GM23248 (cell line): ENCODE results near the gene TAAR5. TPM values are rescaled to one million over a fixed set of nuclear protein-coding genes. Genes with fewer than 3 reads are reported as not detected.

Source experiments
- DNase-seq: peaks from one replicate; pipeline ENCODE4 v3.0.0-alpha.2; 2015
- H2AFZ ChIP-seq: fragments of 200-600 bp; sonication (generic); 2 replicates; pipeline ENCODE4 v1.6.1; 2016; ENCODE audit warnings: antibody characterized with exemption
- H3F3A ChIP-seq: fragments of 200-600 bp; sonication (generic); 2 replicates; pipeline ENCODE4 v1.6.1; 2016; ENCODE audit warnings: mild to moderate bottlenecking, antibody characterized with exemption, mixed run types; ENCODE audit not compliant: insufficient read depth
- H3K27ac ChIP-seq: fragments of 200-600 bp; sonication (generic); 2 replicates; pipeline ENCODE4 v1.5.1; 2016; ENCODE audit warnings: mild to moderate bottlenecking
- H3K27me3 ChIP-seq: fragments of 200-600 bp; sonication (generic); replicated peaks from 2 replicates; pipeline ENCODE4 v1.6.1; 2016; ENCODE audit warnings: mild to moderate bottlenecking; ENCODE audit not compliant: insufficient read depth
- H3K36me3 ChIP-seq: fragments of 200-600 bp; sonication (generic); 2 replicates; pipeline ENCODE4 v1.6.1; 2016; ENCODE audit warnings: low read depth, mild to moderate bottlenecking
- H3K4me1 ChIP-seq: fragments of 200-600 bp; sonication (generic); 2 replicates; pipeline ENCODE4 v1.6.1; 2016; ENCODE audit warnings: mild to moderate bottlenecking; ENCODE audit not compliant: insufficient read depth
- H3K4me2 ChIP-seq: fragments of 200-600 bp; sonication (generic); one replicate; pipeline ENCODE4 v1.6.1; 2016; ENCODE audit warnings: mild to moderate bottlenecking; ENCODE audit not compliant: unreplicated experiment
- H3K4me3 ChIP-seq: fragments of 200-600 bp; sonication (generic); 2 replicates; pipeline ENCODE4 v1.5.1; 2016; ENCODE audit warnings: mild to moderate bottlenecking
- H3K79me2 ChIP-seq: fragments of 200-600 bp; sonication (generic); 2 replicates; pipeline ENCODE4 v1.6.1; 2016; ENCODE audit warnings: mild to moderate bottlenecking; ENCODE audit not compliant: insufficient read depth
- H3K9ac ChIP-seq: fragments of 200-600 bp; sonication (generic); 2 replicates; pipeline ENCODE4 v1.6.1; 2016; ENCODE audit warnings: mild to moderate bottlenecking
- H3K9me2 ChIP-seq: fragments of 200-600 bp; sonication (generic); 2 replicates; pipeline ENCODE4 v1.6.1; 2016; ENCODE audit warnings: mixed run types, mild to moderate bottlenecking, moderate library complexity; ENCODE audit not compliant: insufficient read depth
- H3K9me3 ChIP-seq: fragments of 200-600 bp; sonication (generic); one replicate; pipeline ENCODE4 v1.6.1; 2017; ENCODE audit warnings: low read depth
- H4K20me1 ChIP-seq: fragments of 200-600 bp; sonication (generic); 2 replicates; pipeline ENCODE4 v1.6.0; 2016; ENCODE audit not compliant: insufficient read depth
- EZH2 ChIP-seq: fragments of 200-600 bp; sonication (generic); IDR thresholded peaks from 2 replicates; pipeline ENCODE4 v1.6.1; 2018; ENCODE audit warnings: antibody characterized with exemption, mild to moderate bottlenecking; ENCODE audit not compliant: insufficient read depth, poor library complexity, severe bottlenecking
- EZH2phosphoT487 ChIP-seq: fragments of 200-600 bp; sonication (generic); IDR thresholded peaks from 2 replicates; pipeline ENCODE4 v1.6.1; 2018; ENCODE audit warnings: antibody characterized with exemption, moderate library complexity, mild to moderate bottlenecking, low read depth; ENCODE audit not compliant: insufficient read depth
- WGBS, 2 experiments: methylation state at CpG; one replicate each; pipeline ENCODE4 v1.1.6; 2015 to 2017; ENCODE audit warnings: low lambda C conversion rate in 2 of 2, low coverage in 1 of 2; ENCODE audit errors: missing lambda C conversion rate in 2 of 2; 5-methylcytosine and 5-hydroxymethylcytosine counted together
- in situ Hi-C: fragments of 300-500 bp; cut with MboI; formaldehyde crosslinking; loops from 2 replicates; pipeline ENCODE4 v1.15.0; 2020
- polyA plus RNA-seq: library from polyadenylated mRNA; unstranded; fragments of >200 nt; fragmentation: Nextera tagmentation; extraction: Ambion mirVana; gene quantifications from 2 replicates; pipeline ENCODE4 v1.2.1, GENCODE V29; 2016
- small RNA-seq: library from RNA; depleted of rRNA; stranded (forward); fragments of <200 nt; gene quantifications from one replicate; pipeline ENCODE3, GENCODE V24; 2014; ENCODE audit warnings: low read depth, low replicate concordance
- total RNA-seq: library from RNA; depleted of rRNA; stranded (reverse); fragments of >200 nt; shearing (Covaris generic); gene quantifications from 2 replicates; pipeline ENCODE4 v1.2.3, GENCODE V29; 2014; rRNA removed

Gene TAAR5
- total and polyA plus RNA-seq, 2 experiments from 2014 or later = not detected

- Histone ChIP-seq H3K4me3 (no peak within 1 kb of the TSS), H3K36me3 (no peaks in the 10 kb centered on the region), H3K4me1 (no peaks in the 10 kb centered on the region), H3K9me2 (no peaks in the 10 kb centered on the region), H3F3A (no peaks in the 10 kb centered on the region), H3K79me2 (no peaks in the 10 kb centered on the region), H3K27me3 (peaks cover 60% of the 10 kb centered on the region), H3K9ac (no peak within 1 kb of the TSS), H2AFZ (no peak within 1 kb of the TSS), H3K27ac (no peak within 1 kb of the TSS), H3K4me2 (no peak within 1 kb of the TSS), H4K20me1 (no peaks in the 10 kb centered on the region), H3K9me3 (no peaks in the 10 kb centered on the region)
- 80 to 81% methylated on average over 2 of the region's 2 CpGs for WGBS, 2 experiments
- DNase-seq = no peak
- in situ Hi-C loops = no loop called here
- TF ChIP-seq EZH2 (no peak), EZH2phosphoT487 (no peak)
These were observed 37.2 kb downstream of the TAAR5 start, which contains the start of gene TAAR8 for GRCh38 chr6:132552372-132552771. Gene TAAR8, plus strand, starts transcription at chr6:132552672. Its CDS starts 21 bp downstream, at chr6:132552693.

GRCh38 chr6:132551214-132551613 is 38.3 kb downstream of the TAAR5 start:
- Histone ChIP-seq H4K20me1 (no peaks in the 10 kb centered on the region), H3K4me2 (no peak overlapping the region), H2AFZ (no peak overlapping the region), H3K36me3 (no peaks in the 10 kb centered on the region), H3K9ac (no peak overlapping the region), H3K9me2 (no peaks in the 10 kb centered on the region), H3F3A (no peaks in the 10 kb centered on the region), H3K4me3 (no peak overlapping the region), H3K9me3 (no peaks in the 10 kb centered on the region), H3K27me3 (peaks cover 55% of the 10 kb centered on the region), H3K27ac (no peak overlapping the region), H3K79me2 (no peaks in the 10 kb centered on the region), H3K4me1 (no peaks in the 10 kb centered on the region)
- in situ Hi-C loops = no loop called here
- no peak for TF ChIP-seq EZH2phosphoT487
- no peak for TF ChIP-seq EZH2
- DNase-seq = no peak
- 41 to 45% methylated on average over 4 of the region's 4 CpGs for WGBS, 2 experiments

DNA sequence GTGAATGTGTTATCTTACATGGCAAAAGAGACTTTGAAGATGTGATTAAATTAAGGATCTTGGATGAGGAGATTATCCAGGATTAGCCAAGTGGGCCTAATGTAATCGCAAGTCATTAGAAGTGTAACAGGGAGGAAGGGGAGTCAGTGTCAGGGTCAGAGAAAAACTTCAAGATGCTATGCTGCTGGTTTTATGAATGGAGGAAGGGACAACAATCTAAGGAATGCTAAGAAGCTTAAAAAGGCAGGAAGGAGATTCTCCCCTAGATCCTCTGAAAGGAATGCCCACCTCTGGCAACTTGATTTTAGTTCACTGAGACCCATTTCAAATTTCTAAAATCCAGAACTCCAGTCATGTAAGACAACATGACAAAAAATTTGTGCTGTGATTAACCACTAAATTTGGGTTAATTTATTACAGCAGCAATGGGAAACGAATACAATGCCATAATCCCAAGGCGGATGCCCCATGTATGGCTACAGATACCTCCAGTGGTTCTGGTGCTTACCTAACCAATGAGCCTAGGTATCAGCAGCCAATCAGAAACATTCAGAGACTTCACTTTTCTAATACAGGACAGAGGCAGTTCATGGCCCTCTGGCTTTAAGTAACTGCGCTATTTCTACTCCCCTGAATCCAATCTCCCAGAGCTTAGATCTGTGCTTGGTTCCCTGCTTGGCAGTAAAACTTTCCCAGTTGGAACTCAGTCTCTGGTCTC is 40.6 kb downstream of the TAAR5 start:
- H3F3A ChIP-seq = no peaks in the 10 kb centered on the region
- H4K20me1 ChIP-seq = no peaks in the 10 kb centered on the region
- H3K79me2 ChIP-seq = no peaks in the 10 kb centered on the region
- in situ Hi-C loops = loop anchor here (25.0 kb wide), 1 partner anchor 238 kb away; the partner anchor contains the start of gene SLC18B1
- no peaks in the 10 kb centered on the region for H3K36me3 ChIP-seq
- H3K9me2 ChIP-seq = no peaks in the 10 kb centered on the region
- WGBS, 2 experiments = 77 to 80% methylated on average over 4 of the region's 4 CpGs
- no peak overlapping the region for H3K9ac ChIP-seq
- TF ChIP-seq EZH2 (no peak), EZH2phosphoT487 (no peak)
- no peak for DNase-seq
- H3K27ac ChIP-seq = no peak overlapping the region
- no peaks in the 10 kb centered on the region for H3K9me3 ChIP-seq
- H2AFZ ChIP-seq = no peak overlapping the region
- H3K4me1 ChIP-seq = no peaks in the 10 kb centered on the region
- no peak overlapping the region for H3K4me2 ChIP-seq
- peaks cover 50% of the 10 kb centered on the region for H3K27me3 ChIP-seq
- H3K4me3 ChIP-seq = no peak overlapping the region

- no peak overlapping the region for H2AFZ ChIP-seq
- no peak overlapping the region for H3K4me3 ChIP-seq
- DNase-seq = no peak
- in situ Hi-C loops = loop anchor here (25.0 kb wide), 1 partner anchor 242 kb away; the partner anchor contains the start of gene SLC18B1
- no peak overlapping the region for H3K4me2 ChIP-seq
- no peaks in the 10 kb centered on the region for H3K36me3 ChIP-seq
- H3F3A ChIP-seq = no peaks in the 10 kb centered on the region
- no peaks in the 10 kb centered on the region for H3K4me1 ChIP-seq
- H3K9me3 ChIP-seq = no peaks in the 10 kb centered on the region
- no peaks in the 10 kb centered on the region for H3K79me2 ChIP-seq
- peaks cover 54% of the 10 kb centered on the region for H3K27me3 ChIP-seq
- no peaks in the 10 kb centered on the region for H4K20me1 ChIP-seq
- TF ChIP-seq EZH2 (no peak), EZH2phosphoT487 (no peak)
- no peak overlapping the region for H3K9ac ChIP-seq
- H3K9me2 ChIP-seq = no peaks in the 10 kb centered on the region
- no peak overlapping the region for H3K27ac ChIP-seq
These were observed 44.7 kb downstream of the TAAR5 start for GRCh38 chr6:132544826-132545225.

Small RNA genes lying within 50 kb of the gene (small RNA-seq; reads per million reads assigned to genes)
- not detected for gene TAAR7P

Other genes with a start within 250 kb of the TAAR5 start
- 522 and 528 TPM in 2 replicates for gene MOXD1, start 188.3 kb downstream of the TAAR5 start, total RNA-seq
- 557 and 564 TPM in 2 replicates for gene MOXD1, start 188.3 kb downstream of the TAAR5 start, polyA plus RNA-seq
- 47.2 and 61.5 TPM in 2 replicates for gene STX7, start 76.6 kb downstream of the TAAR5 start, total RNA-seq
- 52.9 and 59.8 TPM in 2 replicates for gene STX7, start 76.6 kb downstream of the TAAR5 start, polyA plus RNA-seq
- gene TAAR9, start 51.5 kb downstream of the TAAR5 start, total RNA-seq = not detected in 2 replicates
- gene TAAR9, start 51.5 kb downstream of the TAAR5 start, polyA plus RNA-seq = not detected in 2 replicates
- gene TAAR8, start 37.1 kb downstream of the TAAR5 start, total RNA-seq = not detected in 2 replicates
- not detected in 2 replicates for gene TAAR8, start 37.1 kb downstream of the TAAR5 start, polyA plus RNA-seq
- not detected in 2 replicates for gene TAAR6, start 19.4 kb downstream of the TAAR5 start, total RNA-seq
- gene TAAR6, start 19.4 kb downstream of the TAAR5 start, polyA plus RNA-seq = not detected in 2 replicates
- gene TAAR2, start 34.5 kb upstream of the TAAR5 start, total RNA-seq = not detected in 2 replicates
- gene TAAR2, start 34.5 kb upstream of the TAAR5 start, polyA plus RNA-seq = not detected in 2 replicates
- gene TAAR1, start 69.4 kb upstream of the TAAR5 start, total RNA-seq = not detected in 2 replicates
- not detected in 2 replicates for gene TAAR1, start 69.4 kb upstream of the TAAR5 start, polyA plus RNA-seq
- 0.86 TPM in 1 of 2 replicates, not detected in the other for gene VNN1, start 124.3 kb upstream of the TAAR5 start, total RNA-seq
- gene VNN1, start 124.3 kb upstream of the TAAR5 start, polyA plus RNA-seq = 0.52 and 0.61 TPM in 2 replicates
- not detected in 2 replicates for gene VNN2, start 168.2 kb upstream of the TAAR5 start, total RNA-seq
- 0.10 and 0.13 TPM in 2 replicates for gene VNN2, start 168.2 kb upstream of the TAAR5 start, polyA plus RNA-seq
- 3.4 and 4.6 TPM in 2 replicates for gene SLC18B1, start 208.9 kb upstream of the TAAR5 start, total RNA-seq
- gene SLC18B1, start 208.9 kb upstream of the TAAR5 start, polyA plus RNA-seq = 4.6 and 5.8 TPM in 2 replicates
- gene RPS12, start 224.8 kb upstream of the TAAR5 start, total RNA-seq = 1,194 and 1,449 TPM in 2 replicates
- 469 and 492 TPM in 2 replicates for gene RPS12, start 224.8 kb upstream of the TAAR5 start, polyA plus RNA-seq